ENCODE measurements around the gene PCBP3.
"Not testable (repeated sequence)": the region's sequence is repeated elsewhere in the genome, so short reads cannot be mapped to it uniquely, and the experiment has no call there.

The PCBP3 gene

DNA sequence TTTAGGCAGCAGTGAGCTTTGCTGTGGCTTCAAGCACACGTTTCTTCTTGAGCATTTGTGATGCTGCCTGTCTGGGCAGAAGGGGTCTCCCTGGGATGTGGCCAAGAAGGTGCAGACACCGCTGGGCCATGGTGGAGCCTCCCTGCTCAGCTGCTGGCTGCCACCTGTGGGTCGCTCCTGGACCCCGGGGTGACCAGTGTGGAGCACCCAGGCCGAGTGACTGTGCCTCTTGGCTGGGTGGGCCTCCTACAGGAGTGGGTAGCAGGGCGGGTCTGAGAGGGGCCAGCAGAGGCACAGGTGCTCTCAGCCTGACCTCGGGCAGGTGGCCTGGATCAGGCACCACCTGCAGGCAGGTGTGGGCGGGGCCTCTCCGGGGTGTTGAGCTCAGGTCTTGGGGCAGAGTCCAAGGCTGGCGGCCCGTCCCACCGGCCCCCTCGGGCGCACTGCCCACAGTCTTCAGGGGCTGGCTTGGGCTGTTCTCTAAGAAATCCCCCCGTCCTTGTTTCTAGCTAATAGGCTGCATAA, 296.1 kb downstream of the PCBP3 start:
- DNase-seq (ENCODE audit: low read depth in 3 of 3, low spot score in 1 of 3), result no peak

DNA sequence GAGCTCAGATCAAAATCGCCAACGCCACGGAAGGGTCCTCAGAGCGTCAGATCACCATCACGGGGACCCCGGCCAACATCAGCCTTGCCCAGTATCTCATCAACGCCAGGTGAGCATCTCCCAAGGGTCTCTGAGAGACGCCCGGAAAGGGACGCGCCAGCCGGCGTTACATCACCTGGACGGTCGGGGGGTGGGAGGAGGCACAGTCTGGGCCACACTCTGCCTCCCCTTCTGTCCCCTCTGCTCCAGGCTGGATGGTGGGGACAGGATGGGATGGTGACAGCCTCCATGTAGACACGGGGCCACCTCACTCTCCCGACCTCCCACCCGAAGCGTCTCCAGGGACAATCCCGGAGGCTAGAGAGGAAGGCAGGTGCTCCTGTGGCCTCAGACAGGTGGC, 296.6 kb downstream of the PCBP3 start:
- no peak for DNase-seq (ENCODE audit: low read depth in 3 of 3, low spot score in 1 of 3)

DNA sequence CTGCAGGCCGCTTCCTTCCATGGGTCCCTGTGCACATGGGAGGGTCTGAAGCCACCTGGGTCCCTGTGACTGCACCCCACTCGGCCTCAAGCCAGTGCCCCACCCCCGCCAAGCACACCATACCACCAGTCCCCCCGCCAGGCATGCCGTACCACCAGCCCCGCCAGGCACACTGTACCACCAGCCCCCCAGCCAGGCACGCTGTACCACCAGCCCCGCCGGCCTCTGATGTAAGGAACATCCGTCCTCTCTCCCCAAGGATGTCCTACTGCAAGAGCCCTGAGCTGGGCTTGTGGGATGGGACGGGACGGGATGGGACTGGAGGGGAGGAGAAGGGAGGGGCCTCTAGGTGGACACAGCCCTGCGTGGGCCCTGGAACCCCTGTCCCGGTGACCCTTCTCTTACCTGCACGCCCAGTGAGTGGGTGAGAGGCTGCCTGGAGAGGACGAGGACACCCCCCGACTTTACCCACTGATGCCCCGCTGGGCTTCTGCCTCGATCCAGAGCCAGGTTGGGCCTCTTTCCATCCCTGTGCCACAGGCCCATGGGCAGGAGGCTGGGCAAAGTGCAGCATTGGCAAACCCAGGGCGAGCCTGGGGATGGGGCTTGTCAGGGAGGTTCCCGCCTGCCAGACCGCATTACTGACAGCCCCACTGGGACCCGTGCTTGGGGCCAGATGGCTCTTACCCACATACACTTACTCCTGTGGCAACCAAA, 297.3 kb downstream of the PCBP3 start:
- DNase-seq (ENCODE audit: low read depth in 3 of 3, low spot score in 1 of 3), result no peak

DNA sequence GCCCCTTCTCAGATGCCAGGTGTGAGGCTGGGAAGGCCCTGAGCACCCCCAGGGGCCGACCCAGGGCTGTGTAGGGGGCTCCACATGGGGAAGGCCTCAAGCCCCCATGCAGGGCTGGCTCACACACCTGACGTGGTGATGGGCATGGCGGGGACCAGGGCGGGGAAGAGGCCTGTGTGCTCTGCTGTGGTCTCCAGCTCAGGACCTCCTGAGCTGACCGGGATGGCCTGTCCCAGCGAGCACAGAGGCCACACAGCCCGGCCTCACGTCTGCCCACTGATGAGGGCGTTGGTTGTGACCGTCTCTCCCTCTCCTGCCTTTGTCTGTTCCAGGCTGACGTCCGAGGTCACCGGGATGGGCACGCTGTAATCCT, 297.8 kb downstream of the PCBP3 start:
- DNase-seq (ENCODE audit: low read depth in 3 of 3, low spot score in 1 of 3), result no peak

- no peak for DNase-seq (ENCODE audit: low read depth in 3 of 3, low spot score in 1 of 3)
Measured at GRCh38 chr21:45941717-45942546, 298.4 kb downstream of the PCBP3 start.

DNA sequence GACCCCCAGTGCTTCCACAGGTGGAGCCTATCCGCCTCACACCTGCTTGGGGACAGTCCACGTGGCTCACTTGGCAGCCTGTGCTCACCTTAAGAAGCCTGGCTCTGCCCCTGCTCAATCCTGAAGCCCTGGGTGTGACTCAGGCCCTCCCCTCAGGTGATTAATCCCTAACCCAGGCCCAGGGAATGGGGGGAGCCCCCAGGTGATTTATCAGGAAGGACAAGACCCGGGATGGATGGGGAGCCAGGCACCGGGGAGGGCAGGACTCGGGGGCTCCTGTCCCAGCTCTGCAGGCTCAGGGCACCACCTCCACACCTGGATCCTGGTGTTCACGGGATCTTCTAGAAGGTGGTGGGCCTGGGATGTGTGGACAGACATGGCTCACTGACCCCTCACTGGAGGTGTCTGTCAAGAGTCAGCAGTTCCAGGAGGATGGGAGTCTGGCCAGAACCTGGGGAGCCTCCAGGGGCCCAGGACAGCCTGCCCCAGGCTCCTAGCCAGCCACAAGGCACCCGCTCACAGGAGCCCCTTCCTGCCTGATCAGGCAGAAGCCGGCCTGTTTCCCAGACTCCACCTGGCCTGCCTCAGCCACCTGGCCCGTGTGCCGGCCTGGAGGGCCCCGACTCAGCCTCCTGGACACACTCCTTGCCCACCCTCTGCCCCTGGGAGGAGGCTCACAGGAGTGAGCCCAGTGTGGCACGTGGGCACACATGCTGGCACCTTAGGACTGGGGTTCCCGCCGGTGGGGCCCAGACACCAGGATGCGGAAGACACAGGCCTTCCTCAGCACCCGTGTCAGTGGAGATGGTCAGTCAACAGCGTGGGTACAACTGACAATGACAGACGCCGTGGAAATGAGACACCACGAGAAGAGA, 299.5 kb downstream of the PCBP3 start:
- no peak for DNase-seq (ENCODE audit: low read depth in 3 of 3, low spot score in 1 of 3)

GRCh38 chr21:45943630-45944540, 300.4 kb downstream of the PCBP3 start:
- DNase-seq (ENCODE audit: low read depth in 3 of 3, low spot score in 1 of 3), result no peak

DNA sequence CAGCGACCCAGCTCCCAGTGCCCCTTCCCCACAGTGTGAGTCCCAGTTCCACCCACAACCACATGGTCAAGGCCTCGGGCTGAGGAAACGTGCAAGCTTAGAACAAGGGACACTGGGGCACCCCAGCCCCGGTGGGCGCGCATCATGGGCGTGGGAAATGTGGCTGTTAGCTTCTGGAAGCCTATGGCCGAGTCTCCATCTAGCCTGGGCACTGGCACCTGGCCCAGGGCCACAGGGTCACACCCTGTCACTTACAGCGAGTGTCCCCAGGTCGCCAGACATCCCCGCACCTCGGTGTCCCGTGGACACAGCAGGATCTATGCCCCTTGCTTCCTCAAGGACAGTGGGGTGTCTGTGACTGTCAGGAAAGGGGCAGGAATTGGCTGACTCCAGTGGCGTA, 301.1 kb downstream of the PCBP3 start:
- DNase-seq (ENCODE audit: low read depth in 3 of 3, low spot score in 1 of 3), result no peak

- DNase-seq (ENCODE audit: low read depth in 3 of 3, low spot score in 1 of 3), result no peak
Measured at GRCh38 chr21:45945066-45945867, 301.7 kb downstream of the PCBP3 start.

- DNase-seq (ENCODE audit: low read depth in 3 of 3, low spot score in 1 of 3), result no peak
Measured at GRCh38 chr21:45945868-45946210, 302.3 kb downstream of the PCBP3 start.

- DNase-seq (ENCODE audit: low read depth in 3 of 3, low spot score in 1 of 3), result no peak
Measured at GRCh38 chr21:45947296-45947695, 303.8 kb downstream of the PCBP3 start.

GRCh38 chr21:45947716-45948255, 304.3 kb downstream of the PCBP3 start:
- no peak for DNase-seq (ENCODE audit: low read depth in 3 of 3, low spot score in 1 of 3)

GRCh38 chr21:45948576-45949141, 305.1 kb downstream of the PCBP3 start:
- DNase-seq (ENCODE audit: low read depth in 3 of 3, low spot score in 1 of 3), result no peak

DNA sequence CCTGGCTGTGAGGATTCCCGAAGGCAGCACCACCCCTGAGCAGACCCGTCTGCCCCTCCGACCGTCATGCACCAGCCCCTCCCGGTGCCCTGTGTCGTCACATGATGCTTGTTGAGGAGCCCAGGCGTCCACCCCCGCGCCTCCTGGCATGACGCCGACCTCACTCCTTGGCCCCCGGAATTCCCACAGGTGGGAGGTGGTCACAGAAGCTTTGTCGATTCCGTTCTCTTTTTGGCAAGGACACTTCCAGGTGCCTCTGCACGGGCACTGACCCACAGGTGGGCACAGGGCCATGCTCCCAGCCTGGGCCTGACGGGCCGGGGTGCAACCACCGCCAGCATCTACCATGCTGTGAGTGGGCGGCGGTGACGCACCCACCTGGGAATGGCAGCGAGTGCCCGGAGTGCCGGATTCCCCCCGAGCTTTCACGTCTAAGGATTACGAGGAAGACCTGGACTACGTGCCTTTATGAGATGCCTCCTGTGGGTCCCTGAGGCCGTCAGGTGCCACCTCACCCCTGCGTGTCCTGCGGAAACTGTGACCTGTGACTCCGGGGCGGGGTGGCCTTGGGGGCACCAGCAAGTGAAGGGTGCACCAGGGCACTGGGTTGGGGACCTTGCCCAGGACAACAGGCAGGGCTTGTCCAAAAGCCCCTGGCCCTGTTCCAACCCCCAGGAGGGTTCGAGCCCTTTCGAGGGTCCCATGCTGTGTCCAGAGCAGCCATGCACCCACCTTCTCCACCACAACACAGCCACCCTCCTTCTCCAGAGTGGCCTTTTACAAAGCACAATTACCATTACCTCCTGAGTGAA, 306.6 kb downstream of the PCBP3 start:
- no peak for DNase-seq (ENCODE audit: low read depth in 3 of 3, low spot score in 1 of 3)

DNA sequence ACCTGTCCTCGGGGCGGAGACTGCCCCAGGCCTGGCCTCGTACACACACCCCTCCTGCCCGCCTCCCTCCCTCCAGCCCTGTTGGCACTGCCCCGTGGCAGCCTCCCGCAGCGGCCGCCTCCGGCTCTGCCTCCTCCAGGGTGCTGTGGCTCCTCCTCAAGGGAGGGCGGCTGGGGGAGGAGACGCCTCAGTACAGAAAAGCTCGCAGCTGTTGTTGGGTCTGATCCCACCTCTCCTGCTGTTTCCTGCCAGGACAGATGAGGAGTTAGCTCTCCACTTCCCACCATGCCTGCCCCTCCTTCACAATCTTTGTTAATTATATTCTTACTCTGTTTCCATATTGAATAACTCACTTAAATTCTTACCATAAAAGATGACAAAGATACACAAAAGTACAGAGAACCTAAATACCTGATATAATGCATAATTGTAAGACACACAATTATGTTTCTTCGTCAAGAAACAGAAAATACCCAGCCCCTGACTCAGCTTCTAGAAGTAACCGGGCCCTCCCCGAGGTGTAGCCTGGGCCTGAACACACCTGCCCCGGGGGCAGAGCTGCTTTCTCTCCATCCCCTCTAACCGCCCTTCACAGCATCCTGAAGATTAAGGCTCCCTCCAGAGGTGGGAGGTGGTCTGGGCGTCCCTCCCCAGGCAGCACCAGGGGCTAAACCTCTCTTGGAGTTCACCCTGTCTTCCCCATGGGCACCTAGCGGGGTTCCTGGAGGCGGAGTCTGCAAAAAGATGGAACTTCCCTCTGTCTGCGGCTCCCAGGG, 307.4 kb downstream of the PCBP3 start:
- DNase-seq (ENCODE audit: low read depth in 3 of 3, low spot score in 1 of 3), result no peak

- DNase-seq (ENCODE audit: low read depth in 3 of 3, low spot score in 1 of 3), result no peak
Measured at GRCh38 chr21:45951676-45952075, 308.2 kb downstream of the PCBP3 start.

GRCh38 chr21:45952527-45952926, 309.0 kb downstream of the PCBP3 start:
- DNase-seq (ENCODE audit: low read depth in 3 of 3, low spot score in 1 of 3), result not testable (repeated sequence)

All from stimulated activated CD4-positive, alpha-beta T cell treated with anti-CD3 and anti-CD28 coated beads, TNF-alpha, amount 100 ng/mL, for 1 hour (primary cell).